Activated CD8-positive, alpha-beta memory T cell treated with anti-CD3 and anti-CD28 coated beads for 36 hours (primary cell): ENCODE data around the gene LAGE3. TPM values are rescaled to one million over a fixed set of nuclear protein-coding genes. Genes with fewer than 3 reads are reported as not detected.

Source experiments
- CTCF ChIA-PET: fragments of 350-600 bp; sonication (Branson Sonifier 250); formaldehyde crosslinking; loops from one replicate; lab custom pipeline; 2021; ENCODE audit warnings: antibody characterized with exemption; lab: Charles Lee
- POLR2A ChIA-PET: fragments of 350-600 bp; sonication (Branson Sonifier 250); formaldehyde crosslinking; loops from one replicate; lab custom pipeline; 2021; ENCODE audit warnings: antibody characterized with exemption; lab: Charles Lee
- total RNA-seq, 2 experiments: library from RNA; stranded (reverse); gene quantifications; one replicate each; pipeline ENCODE4 v1.2.3, GENCODE V29; 2021

Gene LAGE3
- total RNA-seq, 2 experiments from 2014 or later: 64.7 to 64.9 TPM

DNA sequence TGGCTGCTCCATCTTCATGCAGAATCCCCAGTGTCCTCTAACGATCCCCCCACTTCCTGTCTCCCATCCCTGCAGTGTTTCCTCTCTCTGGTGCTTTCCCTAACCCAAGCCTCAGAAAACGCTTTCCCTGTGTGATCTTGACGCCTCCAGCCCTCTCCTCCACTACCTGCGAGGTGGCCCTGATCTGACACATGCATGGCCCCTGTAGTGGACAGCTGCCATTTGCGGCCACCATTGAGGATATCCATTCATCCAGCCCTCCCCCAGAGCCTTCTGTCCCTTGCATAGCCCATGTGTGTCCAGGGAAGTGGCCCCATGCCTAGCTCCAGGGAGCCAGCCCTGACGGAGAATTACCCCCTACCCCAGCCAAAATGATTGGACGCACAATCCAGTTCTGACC, 4.2 kb upstream of the LAGE3 start:
- ChIA-PET CTCF (no interaction called here), POLR2A (no interaction called here)

GRCh38 chrX:154482786-154483185, 3.7 kb upstream of the LAGE3 start:
- CTCF ChIA-PET: no interaction called here
- POLR2A ChIA-PET: no interaction called here

DNA sequence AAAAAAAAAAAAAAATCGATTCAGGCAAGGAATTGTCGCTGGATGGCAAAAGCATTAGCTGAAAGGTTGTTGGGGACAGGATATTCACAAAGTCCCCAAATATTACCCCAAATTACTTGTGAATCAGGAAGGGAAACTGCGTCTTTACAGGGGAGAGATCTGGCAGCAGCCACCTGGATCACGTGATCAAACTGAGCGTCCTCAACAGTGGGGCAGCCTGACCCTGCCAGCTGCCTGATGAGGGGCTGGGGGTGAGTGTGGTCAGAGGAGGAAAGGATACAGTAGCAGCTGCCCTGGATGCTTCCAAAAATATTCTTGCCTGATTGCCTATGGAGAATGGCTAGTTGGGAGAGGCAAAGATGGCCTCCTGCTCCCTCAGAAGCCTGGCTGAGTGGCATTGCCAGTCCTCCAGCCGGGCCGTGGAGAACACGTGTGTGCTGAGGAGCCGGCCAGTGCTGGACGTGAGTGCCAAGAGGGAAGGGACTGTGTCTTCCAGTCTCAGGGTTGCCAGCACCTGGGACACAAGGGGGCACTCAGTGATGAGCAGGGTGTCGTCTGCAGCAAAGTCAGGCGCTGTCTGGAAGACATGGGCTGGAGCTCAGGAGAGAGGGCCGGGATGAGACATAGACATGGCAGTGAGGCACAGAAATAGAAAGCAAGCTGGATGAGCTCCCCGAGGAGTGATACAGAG, 3.0 kb upstream of the LAGE3 start:
- ChIA-PET CTCF (no interaction called here), POLR2A (no interaction called here)

DNA sequence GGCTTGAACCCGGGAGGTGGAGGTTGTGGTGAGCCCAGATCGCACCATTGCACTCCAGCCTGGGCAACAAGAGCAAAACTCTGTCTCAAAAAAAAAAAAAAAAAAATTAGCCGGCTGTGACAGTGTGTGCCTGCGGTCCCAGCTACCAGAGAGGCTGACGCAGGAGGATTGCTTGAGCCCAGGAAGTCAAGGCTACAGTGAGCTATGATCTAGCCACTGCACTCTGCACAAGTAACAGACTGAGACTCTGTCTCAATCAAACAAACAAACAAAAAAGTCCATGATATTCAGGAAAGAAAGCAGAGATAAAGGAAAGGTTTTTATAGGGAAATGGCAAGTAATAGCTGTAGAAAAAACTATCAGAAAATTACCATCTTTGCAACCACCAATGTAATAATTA, 2.1 kb upstream of the LAGE3 start:
- POLR2A ChIA-PET: no interaction called here
- CTCF ChIA-PET: interaction anchor here (1.1 kb wide), 1 partner anchor 54 kb away, joined by 3 read pairs; no protein-coding TSS in a partner anchor

DNA sequence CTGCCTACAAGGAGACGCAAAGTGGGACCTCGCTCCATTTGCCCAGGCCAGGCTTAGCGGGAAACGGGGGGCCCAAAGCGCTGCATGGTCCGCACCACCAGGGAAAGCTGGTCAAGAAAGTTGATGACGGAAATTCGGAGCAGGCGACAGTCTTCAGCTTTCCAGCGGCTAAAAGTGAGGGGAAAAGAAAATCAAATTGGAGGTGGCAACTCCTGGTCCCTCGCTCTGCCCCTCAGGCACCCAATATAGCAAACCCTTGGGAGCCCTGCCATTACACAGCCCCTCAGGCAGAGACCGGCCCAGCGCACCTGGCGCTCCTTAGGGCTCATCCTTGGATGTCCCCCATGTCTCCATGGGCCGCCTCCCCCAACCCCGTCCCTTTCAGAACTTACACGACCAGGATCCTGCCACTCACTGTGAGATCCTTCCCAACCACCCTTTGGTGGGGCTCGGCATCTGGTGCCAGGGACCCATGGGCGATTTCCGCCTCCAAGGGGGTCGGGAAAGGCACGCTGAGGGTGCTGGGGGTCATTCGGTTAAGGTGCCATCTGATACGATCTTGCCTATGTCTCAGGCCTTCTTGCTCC, 1.1 kb downstream of the LAGE3 start:
- ChIA-PET POLR2A (interaction anchor here (1.0 kb wide), 1 partner anchor 49 kb away, joined by 4 read pairs; no protein-coding TSS in a partner anchor), CTCF (no interaction called here)

DNA sequence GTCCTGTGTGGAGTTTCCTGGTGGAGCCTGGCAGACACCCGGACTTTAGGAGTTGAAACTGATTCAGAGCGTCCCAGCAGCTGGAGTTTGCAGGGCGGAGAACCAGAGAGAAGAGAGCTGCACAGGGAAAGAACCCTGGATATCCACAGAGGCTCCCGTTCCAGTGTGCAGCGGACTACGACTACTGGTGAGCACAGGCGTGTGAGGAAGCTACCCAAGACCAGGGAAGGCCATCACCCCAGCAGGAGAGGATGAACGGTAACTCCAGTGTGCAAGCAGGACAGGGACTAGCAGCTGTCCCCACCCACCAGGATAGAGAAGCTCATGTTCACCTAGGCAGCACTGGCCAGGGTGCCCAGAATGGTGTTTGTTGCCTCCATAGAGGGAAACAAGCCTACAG, 2.3 kb downstream of the LAGE3 start:
- ChIA-PET POLR2A (interaction anchor here (0.6 to 1.3 kb wide), 4 partner anchors 9 to 466 kb away, joined by 3 read pairs; no protein-coding TSS in a partner anchor), CTCF (interaction anchor here (0.8 kb wide), 1 partner anchor 32 kb away, joined by 3 read pairs; no protein-coding TSS in a partner anchor)

DNA sequence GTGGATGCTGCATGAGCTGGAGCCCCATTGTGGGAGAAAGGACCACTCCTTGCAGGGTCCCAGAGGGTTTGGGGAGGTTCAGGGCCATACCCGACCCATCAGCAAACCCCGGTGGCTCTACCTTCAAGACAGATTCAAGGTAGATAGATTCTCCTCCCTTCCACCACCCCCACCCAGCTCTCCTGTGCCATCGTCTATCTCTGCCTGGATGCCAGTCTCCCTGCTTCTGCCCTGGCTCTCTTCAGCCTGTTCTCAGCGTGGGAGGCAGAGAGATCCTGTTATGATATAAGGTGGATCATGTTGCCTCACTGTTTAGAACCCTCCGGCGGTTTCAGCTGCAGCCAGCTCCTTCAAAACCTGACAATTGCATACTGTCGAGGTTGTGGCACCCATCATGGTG, 5.4 kb downstream of the LAGE3 start:
- CTCF ChIA-PET: no interaction called here
- POLR2A ChIA-PET: no interaction called here

DNA sequence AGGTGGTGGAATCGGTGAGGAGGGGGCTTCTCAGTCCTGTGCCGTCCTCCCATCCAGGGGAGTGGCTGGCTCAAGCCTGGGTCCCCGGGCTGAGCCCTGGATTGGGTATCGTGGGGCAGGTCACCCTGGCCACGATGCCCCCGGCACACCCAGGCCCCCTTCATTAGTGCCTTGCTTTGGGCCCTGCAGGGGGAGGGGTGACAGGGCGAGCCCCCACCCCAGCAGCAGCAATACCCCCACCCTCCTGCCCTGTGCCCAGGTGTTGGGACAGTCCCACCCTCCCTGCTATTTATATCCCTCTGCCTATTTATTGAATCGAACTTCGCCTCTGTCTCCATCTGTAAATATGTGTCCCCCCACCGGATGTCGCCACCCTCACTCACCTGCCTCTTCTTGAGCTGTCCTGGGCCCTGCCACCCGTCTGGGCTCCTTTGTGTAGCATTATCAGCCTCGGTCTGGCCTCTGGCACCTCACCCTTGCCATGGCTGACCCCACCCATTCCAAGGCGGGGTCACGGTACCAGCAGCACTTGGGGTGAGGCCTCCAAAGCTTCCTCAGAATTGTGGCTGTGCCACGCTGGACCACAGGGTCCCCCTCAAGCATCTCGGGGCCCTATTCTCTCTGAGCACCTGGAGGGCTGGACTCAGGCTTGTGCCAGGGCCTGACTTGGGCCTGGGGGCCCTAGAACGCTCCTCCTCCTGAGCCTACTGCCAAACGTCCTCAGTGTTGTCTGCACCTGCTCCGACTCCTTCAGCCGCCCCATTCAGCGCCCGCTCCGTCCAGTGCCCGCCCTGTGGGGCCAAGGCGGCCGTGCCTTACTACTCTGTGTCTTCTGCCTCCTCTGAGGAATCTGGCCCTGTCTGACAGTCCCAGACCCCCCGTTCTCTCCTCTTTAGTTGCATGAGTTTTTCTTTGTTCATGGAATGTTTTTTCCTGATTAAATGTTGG, 6.1 kb downstream of the LAGE3 start:
- CTCF ChIA-PET: no interaction called here
- POLR2A ChIA-PET: no interaction called here

- ChIA-PET CTCF (no interaction called here), POLR2A (no interaction called here)
Observed at GRCh38 chrX:154471839-154472684, 7.0 kb downstream of the LAGE3 start.

DNA sequence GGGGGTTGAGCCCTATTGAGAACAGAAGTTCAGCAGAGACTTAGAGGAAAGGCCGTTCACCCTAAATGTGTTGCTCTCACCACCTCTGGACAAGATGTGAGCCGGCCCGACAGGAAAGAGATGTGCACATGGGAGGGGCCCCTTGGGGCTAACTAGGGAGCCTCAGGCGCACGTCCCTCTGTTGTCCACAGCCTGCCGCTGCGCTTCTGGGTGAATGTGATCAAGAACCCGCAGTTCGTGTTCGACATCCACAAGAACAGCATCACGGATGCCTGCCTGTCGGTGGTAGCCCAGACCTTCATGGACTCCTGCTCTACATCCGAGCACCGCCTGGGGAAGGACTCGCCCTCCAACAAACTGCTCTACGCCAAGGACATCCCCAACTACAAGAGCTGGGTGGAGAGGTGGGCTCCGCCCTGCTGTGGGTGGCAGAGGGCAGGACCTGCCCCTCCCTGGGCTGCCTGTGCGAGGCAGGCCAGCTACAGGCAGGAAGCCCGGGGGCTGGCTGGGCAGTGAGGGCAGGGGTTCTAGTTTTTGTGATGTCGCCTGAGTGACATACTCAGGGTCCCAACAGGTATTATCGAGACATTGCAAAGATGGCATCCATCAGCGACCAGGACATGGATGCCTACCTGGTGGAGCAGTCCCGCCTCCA, 8.0 kb downstream of the LAGE3 start:
- CTCF ChIA-PET: no interaction called here
- POLR2A ChIA-PET: no interaction called here

DNA sequence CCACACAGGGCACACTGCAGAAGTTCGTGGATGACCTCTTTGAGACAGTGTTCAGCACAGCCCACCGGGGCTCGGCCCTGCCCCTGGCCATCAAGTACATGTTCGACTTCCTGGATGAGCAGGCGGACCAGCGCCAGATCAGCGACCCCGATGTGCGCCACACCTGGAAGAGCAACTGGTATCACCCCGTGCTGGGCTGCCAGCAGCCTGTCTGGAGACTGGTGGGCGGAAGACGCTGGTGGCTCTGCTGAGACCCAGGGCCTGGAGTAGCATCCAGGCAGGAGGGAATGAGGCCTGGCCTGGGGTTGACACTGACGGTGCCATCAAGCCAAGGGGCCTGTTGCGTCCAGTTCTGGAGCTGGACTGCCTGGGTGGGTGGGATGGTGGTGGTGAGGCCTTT, 8.6 kb downstream of the LAGE3 start:
- ChIA-PET POLR2A (no interaction called here), CTCF (no interaction called here)

- ChIA-PET CTCF (interaction anchor here (0.6 kb wide), 1 partner anchor 53 kb away, joined by 4 read pairs; no protein-coding TSS in a partner anchor), POLR2A (no interaction called here)
Observed at GRCh38 chrX:154469880-154470279, 9.2 kb downstream of the LAGE3 start.

- ChIA-PET POLR2A (no interaction called here), CTCF (no interaction called here)
Observed at GRCh38 chrX:154469114-154469513, 10.0 kb downstream of the LAGE3 start.

DNA sequence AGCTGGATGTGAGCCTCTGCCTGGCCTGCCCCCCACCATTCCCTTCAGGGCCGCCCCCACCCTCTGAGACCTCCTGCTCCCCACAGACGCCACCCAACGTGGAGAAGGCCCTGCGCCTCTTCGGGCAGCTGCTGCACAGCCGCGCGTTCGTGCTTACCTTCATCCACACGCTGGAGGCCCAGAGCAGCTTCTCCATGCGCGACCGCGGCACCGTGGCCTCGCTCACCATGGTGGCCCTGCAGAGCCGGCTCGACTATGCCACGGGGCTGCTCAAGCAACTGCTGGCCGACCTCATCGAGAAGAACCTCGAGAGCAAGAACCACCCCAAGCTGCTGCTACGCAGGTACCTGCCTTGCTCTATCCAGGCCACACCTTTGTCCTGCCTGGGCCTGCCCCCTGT, 10.9 kb downstream of the LAGE3 start:
- ChIA-PET CTCF (no interaction called here), POLR2A (interaction anchor here (1.2 kb wide), 1 partner anchor 8 kb away, joined by 3 read pairs; no protein-coding TSS in a partner anchor)

DNA sequence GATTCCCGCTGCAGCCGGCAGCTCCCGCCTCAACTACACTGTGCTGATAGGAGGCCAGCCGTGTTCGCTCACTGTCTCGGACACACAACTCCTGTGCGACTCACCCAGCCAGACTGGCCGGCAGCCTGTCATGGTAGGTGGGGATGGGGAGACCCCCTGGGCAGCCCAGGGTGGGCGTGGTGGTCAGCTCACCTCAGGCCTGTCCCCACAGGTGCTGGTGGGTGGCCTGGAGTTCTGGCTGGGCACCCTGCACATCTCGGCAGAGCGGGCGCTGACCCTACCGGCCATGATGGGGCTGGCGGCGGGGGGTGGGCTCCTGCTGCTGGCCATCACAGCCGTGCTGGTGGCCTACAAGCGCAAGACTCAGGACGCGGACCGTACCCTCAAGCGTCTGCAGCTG, 11.5 kb downstream of the LAGE3 start:
- ChIA-PET POLR2A (interaction anchor here (1.2 kb wide), 1 partner anchor 8 kb away, joined by 3 read pairs; no protein-coding TSS in a partner anchor), CTCF (no interaction called here)

DNA sequence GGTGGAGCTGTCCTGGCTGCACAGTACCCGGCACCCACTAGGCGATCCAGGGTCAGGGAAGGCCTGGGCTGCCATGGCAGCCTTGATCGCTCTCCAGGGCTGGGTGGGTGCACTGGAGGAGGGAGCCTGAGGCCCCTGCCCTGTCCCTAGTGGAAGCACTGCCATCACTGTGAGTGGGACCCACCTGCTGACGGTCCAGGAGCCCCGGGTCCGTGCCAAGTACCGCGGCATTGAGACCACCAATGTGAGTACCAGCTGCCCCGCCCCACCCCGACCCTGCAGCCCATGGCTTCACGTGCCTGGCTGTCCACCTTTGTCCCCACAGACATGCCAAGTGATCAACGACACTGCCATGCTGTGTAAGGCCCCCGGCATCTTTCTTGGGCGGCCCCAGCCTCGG, 12.2 kb downstream of the LAGE3 start:
- CTCF ChIA-PET: no interaction called here
- POLR2A ChIA-PET: interaction anchor here (1.2 kb wide), 1 partner anchor 9 kb away, joined by 3 read pairs; no protein-coding TSS in a partner anchor

DNA sequence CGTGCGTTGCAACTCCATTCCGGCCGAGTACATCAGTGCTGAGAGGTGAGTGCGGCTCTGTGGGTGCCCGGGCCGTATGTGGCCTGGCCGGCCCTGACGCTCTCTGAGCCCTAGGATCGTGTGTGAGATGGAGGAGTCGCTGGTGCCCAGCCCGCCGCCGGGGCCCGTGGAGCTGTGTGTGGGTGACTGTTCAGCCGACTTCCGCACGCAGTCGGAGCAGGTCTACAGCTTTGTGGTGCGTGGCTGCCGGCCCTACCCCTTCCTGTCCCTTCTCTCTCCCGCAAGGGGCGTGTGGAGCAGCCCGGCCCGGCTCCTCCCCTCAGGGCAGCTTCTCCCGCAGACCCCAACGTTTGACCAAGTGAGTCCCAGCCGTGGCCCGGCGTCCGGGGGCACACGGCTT, 13.0 kb downstream of the LAGE3 start:
- CTCF ChIA-PET: no interaction called here
- POLR2A ChIA-PET: interaction anchor here (0.9 kb wide), 1 partner anchor 10 kb away, joined by 3 read pairs; no protein-coding TSS in a partner anchor

DNA sequence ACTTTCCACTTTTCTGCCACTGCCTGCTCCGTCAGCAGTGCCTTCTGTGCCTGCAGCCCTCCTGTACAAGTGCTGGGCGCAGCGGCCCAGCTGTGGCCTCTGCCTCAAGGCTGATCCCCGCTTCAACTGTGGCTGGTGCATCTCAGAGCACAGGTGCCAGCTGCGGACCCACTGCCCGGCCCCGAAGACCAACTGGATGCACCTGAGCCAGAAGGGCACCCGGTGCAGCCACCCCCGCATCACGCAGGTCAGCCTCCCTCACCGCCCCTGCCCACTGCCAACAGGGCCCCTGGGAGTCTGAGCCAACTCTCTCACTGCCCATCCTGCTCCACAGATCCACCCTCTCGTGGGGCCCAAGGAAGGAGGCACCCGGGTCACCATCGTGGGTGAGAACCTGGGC, 13.5 kb downstream of the LAGE3 start:
- ChIA-PET CTCF (no interaction called here), POLR2A (interaction anchor here (0.9 kb wide), 1 partner anchor 11 kb away, joined by 3 read pairs; no protein-coding TSS in a partner anchor)
